ENCODE data around the gene ST3GAL2.
"Not testable (repeated sequence)": the region's sequence is repeated elsewhere in the genome, so short reads cannot be mapped to it uniquely, and the experiment has no call there.

The ST3GAL2 gene

DNA sequence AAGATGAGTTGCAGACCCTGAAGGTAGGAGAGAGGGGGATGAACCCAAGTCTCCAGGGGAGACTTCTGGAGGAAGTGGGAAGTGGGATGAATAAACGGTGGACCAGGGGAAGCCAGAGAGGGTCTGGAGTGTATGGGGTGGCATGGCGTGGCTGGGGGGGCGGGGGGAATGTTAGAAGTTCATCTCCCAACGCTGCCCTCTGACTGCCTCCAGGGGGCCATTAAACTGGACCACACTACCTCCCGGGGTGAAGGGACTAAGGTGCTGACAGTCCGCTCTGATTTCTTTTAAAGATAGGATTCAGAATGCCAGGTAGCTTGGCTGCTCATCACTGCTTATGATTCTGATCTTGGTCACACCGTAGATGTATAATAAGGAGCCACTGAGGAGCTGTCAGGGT is 21.2 kb downstream of the ST3GAL2 start:
- no peak for DNase-seq (ENCODE audit: low spot score)

DNA sequence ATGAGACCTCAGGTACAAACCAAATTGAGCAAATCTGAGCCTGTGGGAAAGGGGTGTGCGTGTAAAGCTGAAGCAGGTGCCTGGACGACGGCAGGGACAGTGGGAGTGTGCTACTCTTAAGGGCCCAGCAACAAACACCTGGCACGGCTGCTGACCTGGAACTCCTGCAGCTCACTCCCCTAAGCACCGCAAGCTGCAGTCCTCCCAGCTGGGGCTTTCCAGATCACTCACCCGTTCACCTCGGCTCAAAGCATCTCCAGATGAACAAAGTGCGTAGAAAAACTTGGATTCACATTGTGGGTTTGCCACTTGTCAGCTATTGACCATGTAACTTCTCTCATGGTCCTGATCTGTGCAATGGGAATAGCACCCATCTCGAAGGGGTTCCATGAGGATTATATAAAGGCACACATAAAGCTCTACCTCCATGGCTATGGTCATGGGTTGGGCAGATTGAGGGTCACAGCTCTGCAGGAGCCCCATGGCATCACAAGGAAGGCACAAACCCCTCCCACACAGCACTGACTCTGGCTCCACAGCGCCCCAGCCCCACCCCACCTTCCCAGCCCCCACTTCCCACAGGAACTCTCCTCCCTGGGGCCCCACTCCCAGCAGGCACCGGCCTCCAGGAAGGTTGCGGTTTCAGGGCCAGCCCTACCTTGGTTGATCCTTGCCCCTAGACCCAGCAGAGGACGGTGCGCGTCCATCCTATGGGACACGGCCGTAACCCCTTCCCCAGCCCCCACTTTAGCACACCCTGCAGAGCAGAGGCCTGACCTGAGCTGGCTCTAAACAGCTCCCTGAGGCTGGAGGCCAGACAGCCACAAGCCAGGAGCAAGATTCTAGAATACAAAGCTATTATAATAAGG is 21.9 kb downstream of the ST3GAL2 start:
- DNase-seq (ENCODE audit: low spot score), result peak; percentile 67

DNA sequence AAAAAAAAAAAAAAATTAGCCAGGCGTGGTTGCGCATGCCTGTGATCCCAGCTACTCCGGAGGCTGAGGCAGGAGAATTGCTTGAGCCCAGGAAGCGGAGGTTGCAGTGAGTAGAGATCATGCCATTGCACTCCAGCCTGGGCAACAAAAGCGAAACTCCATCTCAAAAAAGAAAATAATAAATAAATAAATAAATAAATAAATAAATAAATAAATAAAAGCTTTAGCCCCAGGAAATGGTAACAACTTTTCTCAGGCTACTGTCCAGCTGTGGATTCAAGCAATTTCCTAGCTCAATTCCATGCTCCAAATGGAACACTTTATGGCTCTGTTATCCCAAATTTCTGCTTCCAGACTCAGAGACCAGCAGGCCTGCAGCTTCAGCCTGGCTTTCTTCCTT is 25.3 kb downstream of the ST3GAL2 start:
- not testable (repeated sequence) for DNase-seq (ENCODE audit: low spot score)

DNA sequence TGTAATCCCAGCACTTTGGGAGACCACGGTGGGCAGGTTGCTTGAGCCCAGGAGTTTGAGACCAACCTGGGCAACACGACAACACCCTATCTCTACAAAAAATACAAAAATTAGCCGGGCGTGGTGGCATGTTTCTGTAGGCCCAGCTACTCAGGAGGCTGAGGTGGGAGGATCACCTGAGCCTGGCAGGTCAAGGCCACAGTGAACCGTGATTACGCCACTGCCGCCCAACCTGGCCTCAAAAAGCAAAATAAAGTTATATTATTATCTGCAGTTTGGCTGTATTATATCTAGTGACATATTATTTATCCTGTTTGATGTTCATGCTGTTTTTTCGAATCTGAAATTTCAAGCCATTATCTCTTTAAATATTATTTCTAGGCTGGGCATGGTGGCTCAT is 26.5 kb downstream of the ST3GAL2 start:
- no peak for DNase-seq (ENCODE audit: low spot score)

- DNase-seq (ENCODE audit: low spot score), result no peak
These were observed 28.2 kb downstream of the ST3GAL2 start for GRCh38 chr16:70410734-70411133.

DNA sequence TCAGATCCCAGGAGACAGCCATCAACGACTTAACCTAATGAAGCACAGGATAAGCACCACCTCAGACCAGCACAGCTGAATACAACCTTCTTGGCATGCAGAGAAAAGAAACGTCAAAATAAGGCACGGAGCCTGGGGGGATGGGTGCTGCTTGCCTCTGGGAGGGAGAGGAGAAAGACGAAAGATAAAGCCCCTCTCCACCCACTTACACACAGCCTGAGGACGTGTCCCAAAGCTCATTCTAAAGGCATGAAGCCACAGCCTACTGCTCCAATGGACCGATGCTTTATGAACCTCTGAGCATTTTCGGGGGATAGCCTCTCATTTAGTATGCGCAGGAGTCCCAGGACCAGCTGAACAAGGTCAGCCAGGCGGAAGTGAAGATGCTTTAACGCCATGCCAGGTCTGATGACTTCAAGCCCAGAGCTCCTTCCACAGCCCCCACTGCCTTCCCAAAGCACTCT is 31.1 kb downstream of the ST3GAL2 start:
- no peak for DNase-seq (ENCODE audit: low spot score)

DNA sequence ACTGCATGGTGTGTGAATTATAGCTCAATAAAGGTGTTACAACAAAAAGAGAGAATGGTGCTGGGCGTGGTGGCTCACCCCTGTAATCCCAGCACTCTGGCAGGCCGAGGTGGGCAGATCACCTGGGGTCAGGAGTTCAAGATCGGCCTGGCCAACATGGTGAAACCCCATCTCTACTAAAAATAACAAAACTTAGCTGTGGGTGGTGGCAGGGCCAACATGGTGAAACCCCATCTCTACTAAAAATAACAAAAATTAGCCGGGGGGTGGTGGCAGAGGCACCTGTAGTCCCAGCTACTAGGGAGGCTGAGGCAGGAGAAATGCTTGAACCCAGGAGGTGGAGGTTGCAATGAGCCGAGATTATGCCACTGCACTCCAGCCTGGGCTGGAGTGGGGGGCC is 32.8 kb downstream of the ST3GAL2 start:
- not testable (repeated sequence) for DNase-seq (ENCODE audit: low spot score)

DNA sequence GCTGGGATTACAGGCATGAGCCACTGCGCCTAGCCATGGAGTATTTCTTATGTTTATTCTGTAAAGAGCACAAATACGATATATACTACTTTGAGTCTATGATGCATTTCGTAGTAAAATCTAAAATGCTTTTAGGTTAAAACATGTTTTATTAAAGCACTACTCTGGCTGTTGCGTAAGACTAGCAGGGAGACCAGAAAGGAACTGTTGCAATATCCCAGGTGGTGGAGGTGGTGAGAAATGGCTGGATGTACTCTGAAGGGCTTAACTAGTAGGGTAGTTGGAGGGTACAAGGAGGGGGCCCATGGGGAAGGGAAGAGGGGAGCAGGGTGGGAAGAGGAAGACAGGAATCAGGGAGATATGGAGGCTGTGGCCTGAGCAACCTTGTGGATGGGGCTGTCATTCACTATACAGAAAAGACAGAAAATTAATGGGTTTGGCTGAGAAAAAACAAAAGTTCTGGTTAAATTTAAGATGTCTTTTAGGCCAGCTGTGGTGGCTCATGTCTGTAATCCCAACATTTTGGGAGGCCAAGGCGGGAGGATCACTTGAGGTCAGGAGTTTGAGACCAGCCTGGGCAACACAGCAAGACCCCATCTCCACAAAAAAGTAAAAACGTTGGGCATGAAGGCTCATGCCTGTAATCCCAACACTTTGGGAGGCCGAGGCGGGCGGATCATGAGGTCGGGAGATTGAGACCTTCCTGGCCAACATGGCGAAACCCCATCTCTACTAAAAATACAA is 35.8 kb downstream of the ST3GAL2 start:
- no peak for DNase-seq (ENCODE audit: low spot score)

- DNase-seq (ENCODE audit: low spot score), result no peak
These were observed 38.9 kb downstream of the ST3GAL2 start for GRCh38 chr16:70399951-70400350.

DNA sequence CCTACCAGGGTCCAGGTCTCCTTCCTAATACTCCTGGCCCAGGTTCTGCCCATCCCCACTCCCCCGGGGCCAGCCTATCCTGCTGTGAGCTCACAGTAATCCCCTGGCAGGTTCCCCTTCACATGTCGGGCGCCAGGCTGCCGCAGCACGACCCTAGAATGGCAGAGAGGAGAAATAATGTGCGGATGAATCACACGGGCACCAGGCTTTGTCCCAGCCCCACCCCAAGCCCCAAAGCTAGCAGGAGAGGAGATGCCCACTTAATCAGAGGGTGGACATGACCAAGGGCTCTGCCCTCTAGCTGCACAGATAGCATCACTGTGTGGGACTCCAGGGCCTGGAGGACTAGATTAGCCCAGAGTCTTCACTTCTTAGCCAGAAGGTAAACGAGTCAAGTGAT is 39.5 kb downstream of the ST3GAL2 start:
- DNase-seq (ENCODE audit: low spot score), result no peak

DNA sequence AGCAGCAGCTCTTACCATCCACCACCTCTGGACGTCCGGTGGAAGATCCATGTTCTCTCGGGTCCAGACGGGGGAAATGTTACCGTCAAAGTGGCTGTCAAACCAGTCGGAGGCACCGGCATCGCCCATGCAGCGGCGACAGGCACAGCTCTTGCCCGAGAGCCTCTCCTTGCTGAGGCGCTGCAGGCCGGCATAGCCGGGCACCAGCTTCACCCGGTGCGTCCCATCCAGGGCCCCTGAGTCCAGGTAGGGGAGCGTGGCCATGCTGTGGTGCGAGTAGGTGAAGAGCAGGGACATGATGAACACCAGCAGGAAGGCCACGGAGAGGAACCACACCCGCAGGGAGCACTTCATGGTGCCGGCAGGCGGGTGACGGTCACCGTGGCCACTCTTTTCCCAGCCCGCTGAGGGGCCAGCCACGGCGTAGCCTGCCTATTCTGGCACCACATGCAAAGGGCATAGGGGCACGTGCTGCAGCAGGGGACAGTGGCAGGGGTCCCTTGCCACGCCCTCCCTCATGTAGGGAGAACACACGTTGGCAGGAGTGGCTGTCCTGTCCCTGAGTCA is 40.6 kb downstream of the ST3GAL2 start:
- DNase-seq (ENCODE audit: low spot score), result no peak

GRCh38 chr16:70396246-70396904 is 42.5 kb downstream of the ST3GAL2 start:
- peak; percentile 19 for DNase-seq (ENCODE audit: low spot score)

DNA sequence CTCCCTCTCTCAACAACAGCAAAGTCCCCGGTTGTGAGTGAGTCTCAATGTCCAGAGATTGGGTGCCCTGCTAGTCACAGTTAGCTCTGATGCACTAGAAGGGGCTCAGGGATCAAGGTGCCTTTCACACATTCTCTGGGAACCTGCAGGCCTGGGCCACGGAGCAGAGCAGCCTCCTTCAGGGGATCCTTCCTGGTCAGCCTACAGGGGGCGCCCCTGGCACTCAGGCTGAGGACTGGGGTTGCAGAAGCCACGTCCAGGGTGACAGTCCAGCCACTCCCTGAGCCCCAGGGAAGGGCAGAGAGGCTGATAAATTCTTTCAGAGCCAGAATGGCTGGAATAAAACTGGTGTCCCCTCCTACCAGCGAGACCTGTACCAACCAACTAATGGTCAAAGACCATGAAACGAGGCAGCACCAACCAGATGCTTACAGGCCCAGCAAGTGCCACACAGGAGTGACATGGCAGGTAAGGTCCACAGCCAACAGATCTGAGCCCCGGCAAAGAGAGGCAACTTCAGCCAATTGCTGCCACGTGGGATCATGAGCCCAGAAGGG is 43.5 kb downstream of the ST3GAL2 start:
- DNase-seq (ENCODE audit: low spot score), result peak; percentile 58

GRCh38 chr16:70394853-70395252 is 44.0 kb downstream of the ST3GAL2 start:
- DNase-seq (ENCODE audit: low spot score), result no peak

DNA sequence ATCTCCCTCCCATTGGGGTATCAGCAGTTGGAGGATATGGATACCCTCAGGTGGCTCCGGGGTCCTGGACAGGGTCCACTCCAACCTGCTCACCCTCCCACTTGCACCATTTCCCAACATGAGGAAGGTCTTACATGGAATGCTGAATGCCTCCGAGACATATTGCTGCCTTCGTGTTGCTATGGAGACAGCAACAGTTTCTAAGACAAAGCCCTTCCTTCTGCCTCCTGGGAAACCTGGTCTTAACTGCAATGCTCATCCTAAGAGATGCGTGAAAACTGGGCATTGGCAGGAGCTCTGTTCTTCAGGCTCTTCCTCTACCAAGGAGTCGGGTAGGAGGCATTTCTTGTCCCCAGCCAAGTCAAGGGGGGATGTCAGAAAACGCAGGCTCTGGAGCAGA is 45.2 kb downstream of the ST3GAL2 start:
- no peak for DNase-seq (ENCODE audit: low spot score)

GRCh38 chr16:70392606-70393005 is 46.3 kb downstream of the ST3GAL2 start:
- no peak for DNase-seq (ENCODE audit: low spot score)

DNA sequence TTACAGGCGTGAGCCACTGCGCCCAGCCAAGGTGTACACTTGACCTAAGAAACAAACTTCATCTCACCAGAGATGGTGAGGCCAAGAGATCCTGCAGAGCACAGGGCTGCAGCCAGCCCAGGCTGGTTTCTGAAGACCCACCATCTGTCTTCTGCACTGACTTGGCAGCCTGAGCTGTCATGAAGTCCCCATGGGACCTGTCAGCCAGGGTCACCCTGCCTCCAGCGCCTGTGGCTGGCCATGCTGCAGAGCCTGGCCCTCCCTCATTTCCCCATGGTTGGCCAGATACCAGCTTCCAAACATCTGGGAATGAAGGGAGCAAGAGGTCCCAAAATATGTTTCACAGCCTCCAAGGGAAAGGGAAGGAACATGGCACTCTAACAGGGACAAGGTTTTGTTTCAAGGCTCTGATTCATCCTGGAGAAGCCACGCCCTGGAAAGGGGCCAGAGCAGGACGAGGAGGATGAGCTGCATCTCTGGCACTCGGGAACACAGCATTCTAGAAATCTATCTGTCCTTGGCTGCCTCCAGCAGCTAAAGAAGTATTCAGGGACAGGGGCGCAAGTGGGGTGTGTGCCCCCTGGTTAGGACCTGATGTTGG is 46.9 kb downstream of the ST3GAL2 start:
- DNase-seq (ENCODE audit: low spot score), result peak; percentile 38

GRCh38 chr16:70391446-70391845 is 47.5 kb downstream of the ST3GAL2 start:
- no peak for DNase-seq (ENCODE audit: low spot score)

- DNase-seq (ENCODE audit: low spot score), result peak; percentile 10
These were observed 48.1 kb downstream of the ST3GAL2 start for GRCh38 chr16:70390774-70391173.

DNA sequence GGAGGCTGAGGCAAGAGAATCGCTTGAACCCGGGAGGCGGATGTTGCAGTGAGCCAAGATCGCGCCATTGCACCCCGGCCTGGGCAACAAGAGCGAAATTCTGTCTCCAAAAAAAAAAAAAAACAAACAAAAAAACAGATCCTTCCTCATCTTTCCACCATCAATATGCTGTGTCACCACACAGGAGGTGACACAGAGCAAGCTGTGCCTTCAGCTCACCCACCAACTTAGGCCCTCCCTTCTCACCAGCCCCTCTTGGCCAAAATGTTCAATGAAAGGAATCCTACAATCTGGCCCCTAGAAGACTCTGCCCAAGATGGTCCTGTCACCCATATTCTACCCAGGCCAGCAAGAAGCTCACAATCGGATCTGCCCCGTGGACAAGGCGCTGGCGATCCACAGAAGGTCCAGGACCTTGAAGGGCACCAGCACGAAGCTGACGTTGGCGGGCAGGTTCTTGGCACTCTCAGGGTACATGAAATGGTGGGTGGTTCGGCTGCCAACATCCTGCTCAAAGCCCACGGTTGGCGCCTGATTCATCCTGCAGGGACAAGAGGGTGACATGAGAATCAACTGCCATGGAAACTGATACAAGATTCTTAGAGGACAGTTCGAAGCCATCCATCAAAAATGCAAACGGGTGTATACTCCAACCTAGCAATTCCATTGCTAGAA is 50.8 kb downstream of the ST3GAL2 start:
- DNase-seq (ENCODE audit: low spot score), result no peak

Data from kidney tubule cell (primary cell).